CD4-positive, alpha-beta T cell treated with Interleukin-17A for 4 hours (primary cell): ENCODE measurements around the gene RFXANK.
A peak's percentile ranks its signal among the peaks of the same experiment; 100 is the strongest.
"Not testable (repeated sequence)": the region's sequence is repeated elsewhere in the genome, so short reads cannot be mapped to it uniquely, and the experiment has no call there.

Experiments
- DNase-seq: peaks from one replicate; pipeline ENCODE4 v3.0.0-alpha.2; 2020; ENCODE audit warnings: mixed read lengths

RFXANK gene

GRCh38 chr19:19206938-19207337 lies 14.9 kb downstream of the RFXANK start:
- DNase-seq, result no peak

GRCh38 chr19:19207637-19208572 lies 15.8 kb downstream of the RFXANK start:
- no peak for DNase-seq

GRCh38 chr19:19209372-19209771 lies 17.3 kb downstream of the RFXANK start:
- no peak for DNase-seq

- DNase-seq, result no peak
Observed at GRCh38 chr19:19211499-19212420, 19.7 kb downstream of the RFXANK start, which contains the start of gene NCAN. NCAN (plus strand) TSS chr19:19211958; CDS start chr19:19216954, 4,996 bp downstream.

GRCh38 chr19:19212916-19213315 lies 20.9 kb downstream of the RFXANK start:
- no peak for DNase-seq

GRCh38 chr19:19213426-19214158 lies 21.5 kb downstream of the RFXANK start:
- DNase-seq, result no peak

GRCh38 chr19:19214159-19214490 lies 22.1 kb downstream of the RFXANK start:
- DNase-seq, result no peak

GRCh38 chr19:19214892-19215291 lies 22.8 kb downstream of the RFXANK start:
- peak; percentile 38 for DNase-seq

GRCh38 chr19:19215792-19216191 lies 23.7 kb downstream of the RFXANK start:
- no peak for DNase-seq

- no peak for DNase-seq
Observed at GRCh38 chr19:19217099-19217498, 25.0 kb downstream of the RFXANK start.

- DNase-seq, result no peak
Observed at GRCh38 chr19:19218911-19219310, 26.9 kb downstream of the RFXANK start.

GRCh38 chr19:19221000-19221399 lies 28.9 kb downstream of the RFXANK start:
- DNase-seq, result not testable (repeated sequence)

GRCh38 chr19:19223060-19223459 lies 31.0 kb downstream of the RFXANK start:
- no peak for DNase-seq

- no peak for DNase-seq
Observed at GRCh38 chr19:19223636-19224035, 31.6 kb downstream of the RFXANK start.

GRCh38 chr19:19224150-19224851 lies 32.2 kb downstream of the RFXANK start:
- DNase-seq, result no peak

- DNase-seq, result peak; percentile 85
Observed at GRCh38 chr19:19224852-19225494, 32.9 kb downstream of the RFXANK start.

- DNase-seq, result no peak
Observed at GRCh38 chr19:19226204-19226603, 34.1 kb downstream of the RFXANK start.

- no peak for DNase-seq
Observed at GRCh38 chr19:19226663-19227062, 34.6 kb downstream of the RFXANK start.

GRCh38 chr19:19227217-19227616 lies 35.2 kb downstream of the RFXANK start:
- no peak for DNase-seq

- no peak for DNase-seq
Observed at GRCh38 chr19:19229701-19230100, 37.6 kb downstream of the RFXANK start.

- DNase-seq, result no peak
Observed at GRCh38 chr19:19230999-19231398, 38.9 kb downstream of the RFXANK start.

- no peak for DNase-seq
Observed at GRCh38 chr19:19232261-19232721, 40.2 kb downstream of the RFXANK start.
